Measurements from ENCODE around the gene APMAP.

Gene APMAP

DNA sequence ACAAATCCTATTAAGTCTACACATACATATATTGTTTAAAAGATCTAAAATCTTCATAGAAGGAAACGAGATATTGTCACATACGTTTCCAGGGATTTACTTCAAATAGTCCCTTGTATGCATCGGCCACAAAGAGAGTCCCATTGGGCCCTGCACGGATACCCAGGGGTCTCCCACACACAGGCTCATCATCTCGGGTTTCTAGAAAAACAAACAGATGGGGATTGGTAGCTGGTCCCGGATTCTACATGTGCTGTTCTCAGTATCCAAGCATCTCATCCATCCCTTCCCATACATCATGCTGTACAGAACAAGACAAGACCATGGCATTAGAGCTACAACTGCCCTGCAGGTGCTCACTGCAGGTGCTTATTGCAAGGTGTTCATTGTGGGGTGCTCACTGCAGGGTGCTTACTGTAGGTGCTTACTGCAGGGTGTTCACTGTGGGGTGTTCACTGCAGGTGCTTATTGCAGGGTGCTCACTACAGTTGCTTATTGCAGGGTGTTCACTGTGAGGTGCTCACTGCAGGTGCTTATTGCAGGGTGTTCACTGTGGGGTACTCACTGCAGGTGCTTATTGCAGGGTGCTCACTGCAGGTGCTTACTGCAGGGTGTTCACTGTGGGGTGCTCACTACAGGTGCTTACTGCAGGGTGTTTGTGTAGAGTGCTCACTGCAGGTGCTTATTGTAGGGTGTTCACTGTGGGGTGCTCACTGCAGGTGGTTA lies 21.0 kb downstream of the APMAP start:
- peaks cover 0 to 70% of the 10 kb centered on the region in 2 experiments; a peak in 2 of 3 replicates for H3K36me3 ChIP-seq (ENCODE audit: control insufficient read depth in 2 of 2, insufficient read depth in 1 of 2, low read length in 2 of 2)
- TF ChIP-seq SALL2 (tag by site-specific recombination; IDR thresholded peaks at IDR 0.05; ENCODE audit: borderline replicate concordance) (no peak), ZIC2 (tag by site-specific recombination; IDR thresholded peaks at IDR 0.05) (0 out of 2 replicates have a peak, but pooled peaks have one; percentile 9)
- H3K27ac ChIP-seq (ENCODE audit: extremely low read depth, low read depth, low read length), result no peak overlapping the region
- H3K9me3 ChIP-seq (ENCODE audit: control insufficient read depth, insufficient read depth, low read depth, low read length), result no peaks in the 10 kb centered on the region
- POLR2A ChIA-PET, result no interaction called here
- CTCF ChIA-PET, result interaction anchor here (0.6 kb wide), 1 partner anchor 65 kb away, joined by 3 read pairs; no protein-coding TSS in a partner anchor
- no peak overlapping the region for H3K4me3 ChIP-seq (ENCODE audit: low read depth, low read length)
- H3K4me1 ChIP-seq (ENCODE audit: control insufficient read depth, insufficient read depth, low read length), result no peaks in the 10 kb centered on the region

DNA sequence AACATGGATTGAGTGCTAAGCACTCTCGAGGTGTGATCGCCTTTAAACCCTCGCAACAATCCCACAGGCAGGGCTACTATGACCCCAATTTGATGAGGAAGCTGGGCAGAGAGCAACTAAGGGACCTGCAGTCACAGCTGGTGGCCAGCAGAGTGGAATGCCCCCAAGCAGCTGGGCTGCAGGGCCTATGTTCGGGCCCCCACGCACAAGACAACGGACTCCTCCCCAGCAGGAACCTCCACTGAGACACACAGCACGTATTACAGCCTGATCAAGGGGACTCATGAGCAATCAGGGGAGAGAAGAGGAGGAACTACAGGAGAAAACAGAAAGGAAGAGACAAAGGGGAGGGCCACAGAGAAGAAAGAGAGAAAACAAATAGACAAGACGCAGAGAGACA lies 21.8 kb downstream of the APMAP start:
- peaks cover 0 to 73% of the 10 kb centered on the region in 2 experiments; a peak in 2 of 3 replicates for H3K36me3 ChIP-seq (ENCODE audit: control insufficient read depth in 2 of 2, insufficient read depth in 1 of 2, low read length in 2 of 2)
- H3K9me3 ChIP-seq (ENCODE audit: control insufficient read depth, insufficient read depth, low read depth, low read length), result no peaks in the 10 kb centered on the region
- ChIA-PET POLR2A (no interaction called here), CTCF (no interaction called here)
- no peak for TF ChIP-seq ZBTB8A (tag by site-specific recombination; IDR thresholded peaks at IDR 0.05)
- no peak for TF ChIP-seq SCRT1 (tag by site-specific recombination; IDR thresholded peaks at IDR 0.05; ENCODE audit: borderline replicate concordance)
- TF ChIP-seq KLF9 (tag by site-specific recombination; IDR thresholded peaks at IDR 0.05; ENCODE audit: low read depth), result no peak
- TF ChIP-seq ZNF23 (tag by site-specific recombination; IDR thresholded peaks at IDR 0.05; ENCODE audit: borderline replicate concordance), result no peak
- no peak for TF ChIP-seq ZNF585B (tag by site-specific recombination; IDR thresholded peaks at IDR 0.05)
- TF ChIP-seq KLF10 (tag by site-specific recombination; IDR thresholded peaks at IDR 0.05), result no peak
- no peak for TF ChIP-seq ZFP37 (tag by site-specific recombination; IDR thresholded peaks at IDR 0.05)
- no peak for TF ChIP-seq ZNF202 (tag by site-specific recombination; IDR thresholded peaks at IDR 0.05; ENCODE audit: borderline replicate concordance)
- TF ChIP-seq ZNF48 (tag by site-specific recombination; IDR thresholded peaks at IDR 0.05), result no peak
- TF ChIP-seq ZNF354C (tag by site-specific recombination; IDR thresholded peaks at IDR 0.05; ENCODE audit: borderline replicate concordance, low read depth), result no peak
- TF ChIP-seq ZNF112 (tag by site-specific recombination; IDR thresholded peaks at IDR 0.05), result no peak
- no peak for TF ChIP-seq ZNF670 (tag by site-specific recombination; IDR thresholded peaks at IDR 0.05; ENCODE audit: low read depth)
- TF ChIP-seq ZNF521 (tag by site-specific recombination; IDR thresholded peaks at IDR 0.05), result no peak
- TF ChIP-seq, protein P1, sequence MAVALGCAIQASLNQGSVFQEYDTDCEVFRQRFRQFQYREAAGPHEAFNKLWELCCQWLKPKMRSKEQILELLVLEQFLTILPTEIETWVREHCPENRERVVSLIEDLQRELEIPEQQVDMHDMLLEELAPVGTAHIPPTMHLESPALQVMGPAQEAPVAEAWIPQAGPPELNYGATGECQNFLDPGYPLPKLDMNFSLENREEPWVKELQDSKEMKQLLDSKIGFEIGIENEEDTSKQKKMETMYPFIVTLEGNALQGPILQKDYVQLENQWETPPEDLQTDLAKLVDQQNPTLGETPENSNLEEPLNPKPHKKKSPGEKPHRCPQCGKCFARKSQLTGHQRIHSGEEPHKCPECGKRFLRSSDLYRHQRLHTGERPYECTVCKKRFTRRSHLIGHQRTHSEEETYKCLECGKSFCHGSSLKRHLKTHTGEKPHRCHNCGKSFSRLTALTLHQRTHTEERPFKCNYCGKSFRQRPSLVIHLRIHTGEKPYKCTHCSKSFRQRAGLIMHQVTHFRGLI (tag by site-specific recombination; IDR thresholded peaks at IDR 0.05), result no peak
- TF ChIP-seq ZNF558 (tag by site-specific recombination; IDR thresholded peaks at IDR 0.05), result no peak
- TF ChIP-seq SP7 (tag by site-specific recombination; IDR thresholded peaks at IDR 0.05), result no peak
- TF ChIP-seq ZNF223 (tag by site-specific recombination; IDR thresholded peaks at IDR 0.05), result no peak
- no peak overlapping the region for H3K4me3 ChIP-seq (ENCODE audit: low read depth, low read length)
- H3K4me1 ChIP-seq (ENCODE audit: control insufficient read depth, insufficient read depth, low read length), result no peaks in the 10 kb centered on the region
- no peak overlapping the region for H3K27ac ChIP-seq (ENCODE audit: extremely low read depth, low read depth, low read length)

DNA sequence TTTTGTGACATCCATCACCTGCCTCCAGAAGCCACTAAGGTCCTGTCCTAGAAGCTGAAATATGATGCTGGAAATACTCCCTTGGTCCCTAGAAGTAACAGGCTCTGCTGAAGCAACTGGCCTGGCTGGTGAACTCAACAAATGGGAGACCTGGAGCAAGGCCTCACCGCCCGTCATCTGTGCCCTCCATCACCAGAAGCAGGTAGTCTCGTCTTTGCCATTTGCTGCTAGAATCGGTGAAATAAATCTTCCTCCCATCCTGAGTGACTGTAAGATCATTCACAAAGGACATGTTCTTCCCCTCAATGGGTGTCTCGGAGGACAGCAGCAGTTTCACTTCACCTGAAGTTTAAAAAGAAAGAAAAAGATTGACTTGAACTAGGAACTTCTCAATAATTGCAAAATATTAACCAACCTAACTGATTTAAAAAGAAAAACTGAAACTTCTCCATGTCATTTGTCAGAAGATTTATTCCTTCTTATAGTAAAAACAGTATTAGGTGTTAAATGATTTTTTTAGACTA lies 22.5 kb downstream of the APMAP start:
- CTCF ChIA-PET, result no interaction called here
- POLR2A ChIA-PET, result no interaction called here
- H3K4me1 ChIP-seq (ENCODE audit: control insufficient read depth, insufficient read depth, low read length), result no peaks in the 10 kb centered on the region
- peaks cover 0 to 80% of the 10 kb centered on the region in 2 experiments; a peak in 2 of 3 replicates for H3K36me3 ChIP-seq (ENCODE audit: control insufficient read depth in 2 of 2, insufficient read depth in 1 of 2, low read length in 2 of 2)
- no peaks in the 10 kb centered on the region for H3K9me3 ChIP-seq (ENCODE audit: control insufficient read depth, insufficient read depth, low read depth, low read length)
- H3K27ac ChIP-seq (ENCODE audit: extremely low read depth, low read depth, low read length), result no peak overlapping the region
- TF ChIP-seq ZNF558 (tag by site-specific recombination; IDR thresholded peaks at IDR 0.05) (no peak), RBAK (tag by site-specific recombination; IDR thresholded peaks at IDR 0.05) (no peak), GLIS1 (tag by site-specific recombination; IDR thresholded peaks at IDR 0.05) (no peak), HOXD13 (CRISPR knock-in tag; IDR thresholded peaks at IDR 0.05; ENCODE audit: borderline replicate concordance) (no peak), WT1 (tag by site-specific recombination; IDR thresholded peaks at IDR 0.05) (no peak), HOXA7 (CRISPR knock-in tag; IDR thresholded peaks at IDR 0.05; ENCODE audit: borderline replicate concordance) (no peak)
- TF ChIP-seq, protein P2, sequence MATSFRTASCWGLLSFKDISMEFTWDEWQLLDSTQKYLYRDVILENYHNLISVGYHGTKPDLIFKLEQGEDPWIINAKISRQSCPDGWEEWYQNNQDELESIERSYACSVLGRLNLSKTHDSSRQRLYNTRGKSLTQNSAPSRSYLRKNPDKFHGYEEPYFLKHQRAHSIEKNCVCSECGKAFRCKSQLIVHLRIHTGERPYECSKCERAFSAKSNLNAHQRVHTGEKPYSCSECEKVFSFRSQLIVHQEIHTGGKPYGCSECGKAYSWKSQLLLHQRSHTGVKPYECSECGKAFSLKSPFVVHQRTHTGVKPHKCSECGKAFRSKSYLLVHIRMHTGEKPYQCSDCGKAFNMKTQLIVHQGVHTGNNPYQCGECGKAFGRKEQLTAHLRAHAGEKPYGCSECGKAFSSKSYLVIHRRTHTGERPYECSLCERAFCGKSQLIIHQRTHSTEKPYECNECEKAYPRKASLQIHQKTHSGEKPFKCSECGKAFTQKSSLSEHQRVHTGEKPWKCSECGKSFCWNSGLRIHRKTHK (tag by site-specific recombination; IDR thresholded peaks at IDR 0.05), result no peak
- TF ChIP-seq, protein P3, sequence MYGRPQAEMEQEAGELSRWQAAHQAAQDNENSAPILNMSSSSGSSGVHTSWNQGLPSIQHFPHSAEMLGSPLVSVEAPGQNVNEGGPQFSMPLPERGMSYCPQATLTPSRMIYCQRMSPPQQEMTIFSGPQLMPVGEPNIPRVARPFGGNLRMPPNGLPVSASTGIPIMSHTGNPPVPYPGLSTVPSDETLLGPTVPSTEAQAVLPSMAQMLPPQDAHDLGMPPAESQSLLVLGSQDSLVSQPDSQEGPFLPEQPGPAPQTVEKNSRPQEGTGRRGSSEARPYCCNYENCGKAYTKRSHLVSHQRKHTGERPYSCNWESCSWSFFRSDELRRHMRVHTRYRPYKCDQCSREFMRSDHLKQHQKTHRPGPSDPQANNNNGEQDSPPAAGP (tag by site-specific recombination; IDR thresholded peaks at IDR 0.05), result no peak
- no peak overlapping the region for H3K4me3 ChIP-seq (ENCODE audit: low read depth, low read length)

All from HEK293 (cell line).